Liver (tissue), 9 donors: ENCODE data around the gene POLH. TPM values are rescaled to one million over a fixed set of nuclear protein-coding genes. Genes with fewer than 3 reads are reported as not detected.

Experiments used
- DNase-seq: peaks from one replicate; pipeline ENCODE4 v3.0.0-alpha.2; 2017; ENCODE audit warnings: low spot score
- H3K27ac ChIP-seq, 2 donors: one replicate each; pipeline ENCODE4 v1.7.0; 2013; ENCODE audit warnings: inconsistent platforms in 2 of 2, low read length in 2 of 2, control low read depth in 1 of 2, low read depth in 1 of 2, mild to moderate bottlenecking in 1 of 2
- H3K27me3 ChIP-seq, 4 donors: one replicate each; pipeline versions ENCODE4 v1.6.1 to v1.7.0; 2013; ENCODE audit warnings: low read length in 3 of 4, inconsistent platforms in 1 of 4, mild to moderate bottlenecking in 1 of 4, moderate library complexity in 1 of 4; ENCODE audit not compliant: control insufficient read depth in 4 of 4, insufficient read depth in 4 of 4
- H3K36me3 ChIP-seq, 4 donors: one replicate each; pipeline versions ENCODE4 v1.6.1 to v1.7.0; 2013; ENCODE audit warnings: low read length in 3 of 4, mild to moderate bottlenecking in 3 of 4, low read depth in 1 of 4, moderate library complexity in 1 of 4; ENCODE audit not compliant: control insufficient read depth in 4 of 4, insufficient read depth in 3 of 4
- H3K4me1 ChIP-seq, 4 donors: one replicate each; pipeline versions ENCODE4 v1.6.1 to v1.7.0; 2013; ENCODE audit warnings: low read length in 3 of 4, mild to moderate bottlenecking in 3 of 4, moderate library complexity in 1 of 4; ENCODE audit not compliant: control insufficient read depth in 4 of 4, insufficient read depth in 4 of 4
- H3K4me3 ChIP-seq, 3 donors: one replicate each; pipeline versions ENCODE4 v1.6.1 to v1.7.0; 2013; ENCODE audit warnings: low read length in 3 of 3, control low read depth in 1 of 3, low read depth in 1 of 3, mild to moderate bottlenecking in 1 of 3
- H3K9ac ChIP-seq, 2 donors: one replicate each; pipeline ENCODE4 v1.7.0; 2013; ENCODE audit warnings: low read length in 2 of 2, mild to moderate bottlenecking in 2 of 2, moderate library complexity in 2 of 2, control low read depth in 1 of 2, low read depth in 1 of 2
- H3K9me3 ChIP-seq, 4 donors: one replicate each; pipeline versions ENCODE4 v1.6.1 to v1.7.0; 2013; ENCODE audit warnings: low read length in 3 of 4; ENCODE audit not compliant: control insufficient read depth in 4 of 4
- ATF3 ChIP-seq: IDR thresholded peaks from 2 replicates; pipeline ENCODE4 v1.6.1; 2016; ENCODE audit warnings: antibody characterized with exemption
- CTCF ChIP-seq: fragments of 150-350 bp; IDR thresholded peaks from 2 replicates; pipeline ENCODE4 v1.5.1; 2017; ENCODE audit warnings: improper control_type of control experiment, low read depth, low read length; ENCODE audit not compliant: missing input control
- EGR1 ChIP-seq, 2 donors: IDR thresholded peaks; 2 replicates each; pipeline ENCODE4 v1.6.1; 2016 to 2018; ENCODE audit warnings: antibody characterized with exemption in 2 of 2, low read depth in 2 of 2
- FOXA1 ChIP-seq: IDR thresholded peaks from 2 replicates; pipeline ENCODE4 v1.6.1; 2016; ENCODE audit warnings: antibody characterized with exemption
- FOXA2 ChIP-seq: IDR thresholded peaks from 2 replicates; pipeline ENCODE4 v1.6.1; 2016; ENCODE audit warnings: antibody characterized with exemption
- GABPA ChIP-seq, 2 donors: IDR thresholded peaks in 1 of 2; conservative IDR thresholded peaks in 1 of 2; 2 replicates each; pipeline ENCODE4 v1.6.1; 2016; ENCODE audit warnings: antibody characterized with exemption in 2 of 2, mild to moderate bottlenecking in 1 of 2, moderate library complexity in 1 of 2
- HNF4A ChIP-seq, 2 donors: conservative IDR thresholded peaks; 2 replicates each; pipeline ENCODE4 v1.6.1; 2016; ENCODE audit warnings: antibody characterized with exemption in 2 of 2, mild to moderate bottlenecking in 2 of 2
- HNF4G ChIP-seq: IDR thresholded peaks from 2 replicates; pipeline ENCODE4 v1.6.1; 2016; ENCODE audit warnings: antibody characterized with exemption
- JUND ChIP-seq, 2 donors: IDR thresholded peaks; 2 replicates each; pipeline ENCODE4 v1.6.1; 2016; ENCODE audit warnings: antibody characterized with exemption in 2 of 2
- NR2F2 ChIP-seq: IDR thresholded peaks from 2 replicates; pipeline ENCODE4 v1.6.1; 2016; ENCODE audit warnings: antibody characterized with exemption
- RAD21 ChIP-seq, 2 donors: IDR thresholded peaks; 2 replicates each; pipeline ENCODE4 v1.6.1; 2016; ENCODE audit warnings: antibody characterized with exemption in 2 of 2, mild to moderate bottlenecking in 2 of 2
- REST ChIP-seq: IDR thresholded peaks from 2 replicates; pipeline ENCODE4 v1.6.1; 2016; ENCODE audit warnings: antibody characterized with exemption, mild to moderate bottlenecking
- RXRA ChIP-seq, 2 donors: IDR thresholded peaks; 2 replicates each; pipeline ENCODE4 v1.6.1; 2017 to 2018; ENCODE audit warnings: antibody characterized with exemption in 2 of 2, mild to moderate bottlenecking in 1 of 2
- SP1 ChIP-seq: IDR thresholded peaks from 2 replicates; pipeline ENCODE4 v1.6.1; 2018; ENCODE audit warnings: antibody characterized with exemption, mild to moderate bottlenecking
- TAF1 ChIP-seq: conservative IDR thresholded peaks from 2 replicates; pipeline ENCODE4 v1.6.1; 2016; ENCODE audit warnings: antibody characterized with exemption, mild to moderate bottlenecking
- YY1 ChIP-seq: IDR thresholded peaks from 2 replicates; pipeline ENCODE4 v1.6.1; 2016; ENCODE audit warnings: antibody characterized with exemption, mild to moderate bottlenecking
- WGBS: extraction: QIAGEN DNeasy Blood & Tissue Kit; methylation state at CpG from one replicate; pipeline ENCODE4 v1.1.7; 2013; 5-methylcytosine and 5-hydroxymethylcytosine counted together
- polyA plus RNA-seq, 2 donors: library from polyadenylated mRNA; stranded (reverse) in 1 of 2; unstranded in 1 of 2; fragments of 200-250 nt in 1 of 2; fragments of >200 nt in 1 of 2; fragmentation: Nextera tagmentation in 1 of 2; extraction: Ambion mirVana in 1 of 2; gene quantifications; one replicate each; pipeline versions ENCODE4 v1.2.1 to v1.2.3, GENCODE V29; 2013 to 2015
- total RNA-seq, 2 donors: library from RNA; depleted of rRNA; stranded (reverse); fragments of >200 nt; gene quantifications; one replicate each; pipeline ENCODE4 v1.2.3, GENCODE V29; 2014
- TF ChIP-seq, protein P1 (sequence below): IDR thresholded peaks from 2 replicates; pipeline ENCODE4 v1.6.1; 2016; ENCODE audit warnings: antibody characterized with exemption
- TF ChIP-seq, protein P2 (sequence below): IDR thresholded peaks from 2 replicates; pipeline ENCODE4 v1.6.1; 2016; ENCODE audit warnings: antibody characterized with exemption
- donor health status: healthy.
- donor health status: healthy.
- donor health status: healthy.
- donor health status: healthy.
- donor health status: healthy.

POLH gene
- total and polyA plus RNA-seq, 4 donors, result 1.9 to 7.5 (median 4.7) TPM

GRCh38 chr6:43621836-43622180 lies 45.8 kb downstream of the POLH start:
- Histone ChIP-seq H3K9ac (no peak overlapping the region), H3K9me3 (no peaks in the 10 kb centered on the region), H3K27me3 (no peaks in the 10 kb centered on the region), H3K36me3 (peaks cover 3 to 51% (median 31%) of the 10 kb centered on the region in 4 donors), H3K4me1 (peaks cover 0 to 3% (median under 1%) of the 10 kb centered on the region in 4 donors), H3K27ac (no peak overlapping the region), H3K4me3 (no peak overlapping the region)
- 98% methylated on average over 10 of the region's 10 CpGs for WGBS
- TF ChIP-seq RAD21 (IDR thresholded peaks at IDR 0.05) (no peak), TAF1 (no peak), CTCF (no peak), JUND (IDR thresholded peaks at IDR 0.05) (no peak), EGR1 (IDR thresholded peaks at IDR 0.05; ENCODE audit: low read depth in 2 of 2) (no peak), HNF4G (no peak), SP1 (no peak), RXRA (IDR thresholded peaks at IDR 0.05) (no peak), REST (no peak), ATF3 (no peak), GABPA (IDR thresholded peaks at IDR 0.05 in 1 of 2, conservative IDR thresholded peaks at IDR 0.05 in 1 of 2) (no peak), YY1 (no peak), HNF4A (conservative IDR thresholded peaks at IDR 0.05) (no peak), FOXA1 (no peak), NR2F2 (no peak), FOXA2 (no peak)
- TF ChIP-seq, protein P1, sequence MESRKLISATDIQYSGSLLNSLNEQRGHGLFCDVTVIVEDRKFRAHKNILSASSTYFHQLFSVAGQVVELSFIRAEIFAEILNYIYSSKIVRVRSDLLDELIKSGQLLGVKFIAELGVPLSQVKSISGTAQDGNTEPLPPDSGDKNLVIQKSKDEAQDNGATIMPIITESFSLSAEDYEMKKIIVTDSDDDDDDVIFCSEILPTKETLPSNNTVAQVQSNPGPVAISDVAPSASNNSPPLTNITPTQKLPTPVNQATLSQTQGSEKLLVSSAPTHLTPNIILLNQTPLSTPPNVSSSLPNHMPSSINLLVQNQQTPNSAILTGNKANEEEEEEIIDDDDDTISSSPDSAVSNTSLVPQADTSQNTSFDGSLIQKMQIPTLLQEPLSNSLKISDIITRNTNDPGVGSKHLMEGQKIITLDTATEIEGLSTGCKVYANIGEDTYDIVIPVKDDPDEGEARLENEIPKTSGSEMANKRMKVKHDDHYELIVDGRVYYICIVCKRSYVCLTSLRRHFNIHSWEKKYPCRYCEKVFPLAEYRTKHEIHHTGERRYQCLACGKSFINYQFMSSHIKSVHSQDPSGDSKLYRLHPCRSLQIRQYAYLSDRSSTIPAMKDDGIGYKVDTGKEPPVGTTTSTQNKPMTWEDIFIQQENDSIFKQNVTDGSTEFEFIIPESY, result no peak
- TF ChIP-seq, protein P2, sequence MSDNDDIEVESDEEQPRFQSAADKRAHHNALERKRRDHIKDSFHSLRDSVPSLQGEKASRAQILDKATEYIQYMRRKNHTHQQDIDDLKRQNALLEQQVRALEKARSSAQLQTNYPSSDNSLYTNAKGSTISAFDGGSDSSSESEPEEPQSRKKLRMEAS, result no peak
- no peak for DNase-seq
